ENCODE results near the gene IL11. TPM values are rescaled to one million over a fixed set of nuclear protein-coding genes. Genes with fewer than 3 reads are reported as not detected.

The IL11 gene
- total RNA-seq, 1 experiment from 2014 or later = 1.8 TPM

DNA sequence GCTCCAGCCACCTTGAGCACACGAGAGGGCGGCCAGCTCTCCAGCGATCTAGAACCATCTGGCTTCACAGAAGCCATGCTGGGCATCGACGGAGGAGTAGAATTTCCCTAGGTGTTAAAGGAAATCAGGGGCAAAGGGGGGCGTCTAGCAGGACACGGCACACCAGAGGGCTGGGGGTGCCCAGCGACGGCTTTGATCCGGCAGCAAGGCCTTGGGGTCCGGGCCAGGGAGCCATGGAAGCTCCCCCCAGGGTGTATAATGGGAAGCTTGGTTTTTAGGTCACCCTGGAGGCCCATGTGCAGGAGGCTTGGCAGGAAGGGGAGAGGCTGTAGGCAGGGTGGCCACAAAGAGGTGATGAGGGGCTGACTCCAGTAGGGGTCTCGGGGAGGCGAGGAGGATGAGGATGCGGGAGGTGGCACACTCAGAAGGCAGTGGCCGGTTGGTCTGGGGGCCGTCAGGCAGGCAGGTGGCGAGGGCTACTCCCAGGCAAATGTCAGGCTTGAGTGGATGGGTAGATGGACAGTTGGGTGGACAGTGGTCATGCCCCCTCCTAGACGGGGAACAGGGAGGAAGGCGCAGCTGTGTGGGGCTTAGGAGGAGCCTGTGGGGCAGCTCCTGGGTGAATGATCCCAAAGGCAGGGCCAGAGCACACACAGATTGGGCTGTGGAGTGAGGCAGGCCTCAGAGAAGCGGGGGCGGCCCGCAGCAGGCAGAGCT, 25.0 kb downstream of the IL11 start:
- H3K27ac Mint-ChIP-seq = peak overlapping the region; percentile 84
- POLR2A ChIA-PET = no interaction called here
- no peaks in the 10 kb centered on the region; the same call in 1 of the 2 replicates for H3K27me3 Mint-ChIP-seq (ENCODE audit: low read depth)
- peaks cover 28% of the 10 kb centered on the region for H3K36me3 Mint-ChIP-seq
- H3K4me3 Mint-ChIP-seq = no peak overlapping the region
- TF ChIP-seq MYBL2 (CRISPR knock-in tag; IDR thresholded peaks at IDR 0.05) = no peak
- TF ChIP-seq JUN (CRISPR knock-in tag; IDR thresholded peaks at IDR 0.05) = no peak
- TF ChIP-seq NR1H2 (CRISPR knock-in tag; IDR thresholded peaks at IDR 0.05) = no peak
- TF ChIP-seq, protein P1, sequence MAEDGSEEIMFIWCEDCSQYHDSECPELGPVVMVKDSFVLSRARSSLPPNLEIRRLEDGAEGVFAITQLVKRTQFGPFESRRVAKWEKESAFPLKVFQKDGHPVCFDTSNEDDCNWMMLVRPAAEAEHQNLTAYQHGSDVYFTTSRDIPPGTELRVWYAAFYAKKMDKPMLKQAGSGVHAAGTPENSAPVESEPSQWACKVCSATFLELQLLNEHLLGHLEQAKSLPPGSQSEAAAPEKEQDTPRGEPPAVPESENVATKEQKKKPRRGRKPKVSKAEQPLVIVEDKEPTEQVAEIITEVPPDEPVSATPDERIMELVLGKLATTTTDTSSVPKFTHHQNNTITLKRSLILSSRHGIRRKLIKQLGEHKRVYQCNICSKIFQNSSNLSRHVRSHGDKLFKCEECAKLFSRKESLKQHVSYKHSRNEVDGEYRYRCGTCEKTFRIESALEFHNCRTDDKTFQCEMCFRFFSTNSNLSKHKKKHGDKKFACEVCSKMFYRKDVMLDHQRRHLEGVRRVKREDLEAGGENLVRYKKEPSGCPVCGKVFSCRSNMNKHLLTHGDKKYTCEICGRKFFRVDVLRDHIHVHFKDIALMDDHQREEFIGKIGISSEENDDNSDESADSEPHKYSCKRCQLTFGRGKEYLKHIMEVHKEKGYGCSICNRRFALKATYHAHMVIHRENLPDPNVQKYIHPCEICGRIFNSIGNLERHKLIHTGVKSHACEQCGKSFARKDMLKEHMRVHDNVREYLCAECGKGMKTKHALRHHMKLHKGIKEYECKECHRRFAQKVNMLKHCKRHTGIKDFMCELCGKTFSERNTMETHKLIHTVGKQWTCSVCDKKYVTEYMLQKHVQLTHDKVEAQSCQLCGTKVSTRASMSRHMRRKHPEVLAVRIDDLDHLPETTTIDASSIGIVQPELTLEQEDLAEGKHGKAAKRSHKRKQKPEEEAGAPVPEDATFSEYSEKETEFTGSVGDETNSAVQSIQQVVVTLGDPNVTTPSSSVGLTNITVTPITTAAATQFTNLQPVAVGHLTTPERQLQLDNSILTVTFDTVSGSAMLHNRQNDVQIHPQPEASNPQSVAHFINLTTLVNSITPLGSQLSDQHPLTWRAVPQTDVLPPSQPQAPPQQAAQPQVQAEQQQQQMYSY (CRISPR knock-in tag; IDR thresholded peaks at IDR 0.05) = 0 out of 2 replicates have a peak, but pooled peaks have one; percentile 26
- TF ChIP-seq, protein P2, sequence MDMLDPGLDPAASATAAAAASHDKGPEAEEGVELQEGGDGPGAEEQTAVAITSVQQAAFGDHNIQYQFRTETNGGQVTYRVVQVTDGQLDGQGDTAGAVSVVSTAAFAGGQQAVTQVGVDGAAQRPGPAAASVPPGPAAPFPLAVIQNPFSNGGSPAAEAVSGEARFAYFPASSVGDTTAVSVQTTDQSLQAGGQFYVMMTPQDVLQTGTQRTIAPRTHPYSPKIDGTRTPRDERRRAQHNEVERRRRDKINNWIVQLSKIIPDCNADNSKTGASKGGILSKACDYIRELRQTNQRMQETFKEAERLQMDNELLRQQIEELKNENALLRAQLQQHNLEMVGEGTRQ (CRISPR knock-in tag; IDR thresholded peaks at IDR 0.05) = no peak
- no peak for TF ChIP-seq ZNF219 (CRISPR knock-in tag; IDR thresholded peaks at IDR 0.05; ENCODE audit: borderline replicate concordance)
- TF ChIP-seq, protein P3, sequence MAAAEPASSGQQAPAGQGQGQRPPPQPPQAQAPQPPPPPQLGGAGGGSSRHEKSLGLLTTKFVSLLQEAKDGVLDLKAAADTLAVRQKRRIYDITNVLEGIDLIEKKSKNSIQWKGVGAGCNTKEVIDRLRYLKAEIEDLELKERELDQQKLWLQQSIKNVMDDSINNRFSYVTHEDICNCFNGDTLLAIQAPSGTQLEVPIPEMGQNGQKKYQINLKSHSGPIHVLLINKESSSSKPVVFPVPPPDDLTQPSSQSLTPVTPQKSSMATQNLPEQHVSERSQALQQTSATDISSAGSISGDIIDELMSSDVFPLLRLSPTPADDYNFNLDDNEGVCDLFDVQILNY (CRISPR knock-in tag; IDR thresholded peaks at IDR 0.05) = no peak
- TF ChIP-seq TEAD4 (CRISPR knock-in tag; IDR thresholded peaks at IDR 0.05) = no peak
- no peak for ATAC-seq
- DNase-seq (ENCODE audit: low spot score) = no peak
- CTCF ChIA-PET = interaction anchor here (0.5 to 1.7 kb wide), 4 partner anchors 31 to 73 kb away, joined by 3 to 6 read pairs (median 3); partner anchors contain the start of gene TMEM238
- H3K4me1 Mint-ChIP-seq = peaks cover 41% of the 10 kb centered on the region
- H3K9me3 Mint-ChIP-seq = no peaks in the 10 kb centered on the region

DNA sequence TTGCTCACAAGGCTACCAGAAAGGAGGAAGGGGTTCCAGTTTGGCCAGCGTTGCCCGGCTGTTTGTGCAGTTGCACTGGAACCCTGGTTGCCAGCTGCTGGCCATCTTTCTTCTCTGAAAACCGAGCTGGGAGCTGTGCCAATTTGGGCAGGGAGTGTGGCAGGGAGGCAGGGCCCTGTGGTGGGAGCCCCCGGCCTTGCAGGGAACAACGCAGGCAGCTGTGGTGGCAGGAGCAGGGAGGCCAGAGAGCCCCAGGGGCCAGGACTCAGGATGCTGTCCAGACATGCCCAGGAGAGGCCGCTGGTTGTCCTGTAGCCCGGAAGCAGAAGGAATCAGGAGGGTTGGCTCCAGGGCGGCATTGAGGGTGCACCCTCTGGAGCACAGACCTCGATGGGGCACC, 25.8 kb downstream of the IL11 start:
- Mint-ChIP-seq H3K27me3 (ENCODE audit: low read depth) (no peaks in the 10 kb centered on the region; the same call in 1 of the 2 replicates), H3K4me3 (no peak overlapping the region), H3K36me3 (peaks cover 28% of the 10 kb centered on the region), H3K27ac (no peak overlapping the region), H3K9me3 (no peaks in the 10 kb centered on the region), H3K4me1 (peaks cover 35% of the 10 kb centered on the region)
- ATAC-seq (no peak), DNase-seq (ENCODE audit: low spot score) (no peak)
- CTCF ChIA-PET = interaction anchor here (0.5 to 1.3 kb wide), 3 partner anchors 9 to 310 kb away, joined by 3 read pairs; no protein-coding TSS in a partner anchor
- POLR2A ChIA-PET = no interaction called here
- TF ChIP-seq ZNF121 (CRISPR knock-in tag; IDR thresholded peaks at IDR 0.05) (no peak), ZNF671 (CRISPR knock-in tag; IDR thresholded peaks at IDR 0.05) (no peak), RELA (CRISPR knock-in tag; IDR thresholded peaks at IDR 0.05; ENCODE audit: borderline replicate concordance) (no peak), TCF7 (CRISPR knock-in tag; IDR thresholded peaks at IDR 0.05; ENCODE audit: low read depth) (no peak), ZNF416 (CRISPR knock-in tag; IDR thresholded peaks at IDR 0.05) (no peak), CREB1 (CRISPR knock-in tag; IDR thresholded peaks at IDR 0.05) (no peak), KAT7 (CRISPR knock-in tag; IDR thresholded peaks at IDR 0.05; ENCODE audit: borderline replicate concordance) (no peak), NFATC4 (CRISPR knock-in tag; IDR thresholded peaks at IDR 0.05) (no peak), MXD4 (CRISPR knock-in tag; IDR thresholded peaks at IDR 0.05; ENCODE audit: borderline replicate concordance) (no peak)
- TF ChIP-seq, protein P4, sequence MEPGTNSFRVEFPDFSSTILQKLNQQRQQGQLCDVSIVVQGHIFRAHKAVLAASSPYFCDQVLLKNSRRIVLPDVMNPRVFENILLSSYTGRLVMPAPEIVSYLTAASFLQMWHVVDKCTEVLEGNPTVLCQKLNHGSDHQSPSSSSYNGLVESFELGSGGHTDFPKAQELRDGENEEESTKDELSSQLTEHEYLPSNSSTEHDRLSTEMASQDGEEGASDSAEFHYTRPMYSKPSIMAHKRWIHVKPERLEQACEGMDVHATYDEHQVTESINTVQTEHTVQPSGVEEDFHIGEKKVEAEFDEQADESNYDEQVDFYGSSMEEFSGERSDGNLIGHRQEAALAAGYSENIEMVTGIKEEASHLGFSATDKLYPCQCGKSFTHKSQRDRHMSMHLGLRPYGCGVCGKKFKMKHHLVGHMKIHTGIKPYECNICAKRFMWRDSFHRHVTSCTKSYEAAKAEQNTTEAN (CRISPR knock-in tag; IDR thresholded peaks at IDR 0.05) = no peak
- TF ChIP-seq, protein P5, sequence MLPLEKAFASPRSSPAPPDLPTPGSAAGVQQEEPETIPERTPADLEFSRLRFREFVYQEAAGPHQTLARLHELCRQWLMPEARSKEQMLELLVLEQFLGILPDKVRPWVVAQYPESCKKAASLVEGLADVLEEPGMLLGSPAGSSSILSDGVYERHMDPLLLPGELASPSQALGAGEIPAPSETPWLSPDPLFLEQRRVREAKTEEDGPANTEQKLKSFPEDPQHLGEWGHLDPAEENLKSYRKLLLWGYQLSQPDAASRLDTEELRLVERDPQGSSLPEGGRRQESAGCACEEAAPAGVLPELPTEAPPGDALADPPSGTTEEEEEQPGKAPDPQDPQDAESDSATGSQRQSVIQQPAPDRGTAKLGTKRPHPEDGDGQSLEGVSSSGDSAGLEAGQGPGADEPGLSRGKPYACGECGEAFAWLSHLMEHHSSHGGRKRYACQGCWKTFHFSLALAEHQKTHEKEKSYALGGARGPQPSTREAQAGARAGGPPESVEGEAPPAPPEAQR (CRISPR knock-in tag; IDR thresholded peaks at IDR 0.05) = no peak
- TF ChIP-seq, protein P6, sequence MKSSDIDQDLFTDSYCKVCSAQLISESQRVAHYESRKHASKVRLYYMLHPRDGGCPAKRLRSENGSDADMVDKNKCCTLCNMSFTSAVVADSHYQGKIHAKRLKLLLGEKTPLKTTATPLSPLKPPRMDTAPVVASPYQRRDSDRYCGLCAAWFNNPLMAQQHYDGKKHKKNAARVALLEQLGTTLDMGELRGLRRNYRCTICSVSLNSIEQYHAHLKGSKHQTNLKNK (CRISPR knock-in tag; IDR thresholded peaks at IDR 0.05) = no peak
- TF ChIP-seq, protein P7, sequence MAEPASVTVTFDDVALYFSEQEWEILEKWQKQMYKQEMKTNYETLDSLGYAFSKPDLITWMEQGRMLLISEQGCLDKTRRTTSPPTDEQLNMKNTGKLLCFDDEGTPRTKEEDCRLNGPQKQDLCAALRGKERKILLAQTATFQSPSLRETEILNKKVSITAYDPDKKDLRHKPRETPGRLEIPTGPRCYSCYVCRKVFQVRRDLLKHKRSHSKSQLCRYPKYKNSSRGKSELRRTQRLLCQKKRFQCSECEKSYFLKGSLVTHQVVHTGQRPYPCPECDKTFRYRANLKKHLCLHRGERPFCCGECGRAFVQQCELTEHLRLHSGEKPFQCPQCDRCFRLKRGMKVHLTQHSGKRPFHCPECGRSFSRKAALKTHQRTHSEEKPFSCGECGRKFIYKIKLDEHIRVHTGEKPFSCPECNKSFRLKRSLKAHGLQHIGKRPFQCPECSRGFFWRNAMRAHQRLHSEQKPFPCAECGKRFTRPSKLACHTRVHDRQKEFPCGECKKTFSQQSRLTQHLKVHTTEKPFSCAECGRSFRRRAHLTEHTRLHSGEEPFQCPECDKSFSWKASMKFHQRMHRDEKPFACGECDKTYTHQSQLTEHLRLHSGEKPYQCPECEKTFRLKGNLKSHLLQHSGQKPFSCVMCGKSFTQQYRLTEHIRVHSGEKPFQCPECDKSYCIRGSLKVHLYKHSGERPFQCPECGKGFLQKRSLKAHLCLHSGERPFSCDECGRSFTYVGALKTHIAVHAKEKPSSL (CRISPR knock-in tag; conservative IDR thresholded peaks at IDR 0.05) = no peak
- TF ChIP-seq, protein P8, sequence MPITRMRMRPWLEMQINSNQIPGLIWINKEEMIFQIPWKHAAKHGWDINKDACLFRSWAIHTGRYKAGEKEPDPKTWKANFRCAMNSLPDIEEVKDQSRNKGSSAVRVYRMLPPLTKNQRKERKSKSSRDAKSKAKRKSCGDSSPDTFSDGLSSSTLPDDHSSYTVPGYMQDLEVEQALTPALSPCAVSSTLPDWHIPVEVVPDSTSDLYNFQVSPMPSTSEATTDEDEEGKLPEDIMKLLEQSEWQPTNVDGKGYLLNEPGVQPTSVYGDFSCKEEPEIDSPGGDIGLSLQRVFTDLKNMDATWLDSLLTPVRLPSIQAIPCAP (CRISPR knock-in tag; IDR thresholded peaks at IDR 0.05) = no peak
- TF ChIP-seq, protein P9, sequence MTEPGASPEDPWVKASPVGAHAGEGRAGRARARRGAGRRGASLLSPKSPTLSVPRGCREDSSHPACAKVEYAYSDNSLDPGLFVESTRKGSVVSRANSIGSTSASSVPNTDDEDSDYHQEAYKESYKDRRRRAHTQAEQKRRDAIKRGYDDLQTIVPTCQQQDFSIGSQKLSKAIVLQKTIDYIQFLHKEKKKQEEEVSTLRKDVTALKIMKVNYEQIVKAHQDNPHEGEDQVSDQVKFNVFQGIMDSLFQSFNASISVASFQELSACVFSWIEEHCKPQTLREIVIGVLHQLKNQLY (CRISPR knock-in tag; IDR thresholded peaks at IDR 0.05) = no peak

All from WTC11 (cell line).